Measurements from ENCODE around the gene METTL26. TPM values are rescaled to one million over a fixed set of nuclear protein-coding genes. Genes with fewer than 3 reads are reported as not detected.
A peak's percentile ranks its signal among the peaks of the same experiment; 100 is the strongest.

The METTL26 gene
- total and polyA plus RNA-seq, 10 of the 15 experiments (the other 5 are each of a cell fraction or from before 2014, with no cell fraction given): 5.4 to 163 (median 79.3) TPM

GRCh38 chr16:610513-611381, 25.4 kb downstream of the METTL26 start (continued):
- TF ChIP-seq RAD21 (IDR thresholded peaks at IDR 0.05; ENCODE audit: insufficient read depth, low read depth, low read length) (peak; percentile 47), SREBF1 (IDR thresholded peaks at IDR 0.05; ENCODE audit: low read length) (no peak), RBBP5 (conservative IDR thresholded peaks at IDR 0.05) (no peak)

- H3K4me1 ChIP-seq (ENCODE audit: control insufficient read depth, insufficient read depth, low read length): no peaks in the 10 kb centered on the region
- H4K20me1 ChIP-seq (ENCODE audit: control insufficient read depth, insufficient read depth): no peaks in the 10 kb centered on the region
- BruUV-seq (replicated peaks): no TSS peak
- SMC1A ChIA-PET (ENCODE audit: uncharacterized antibody, unreplicated experiment): no interaction called here
- no peak overlapping the region for H3K9ac ChIP-seq (ENCODE audit: control insufficient read depth, insufficient read depth, low read length)
- 94% methylated on average over 14 of the region's 14 CpGs for WGBS (ENCODE audit: insufficient coverage, insufficient replicate concordance, low lambda C conversion rate, missing lambda C conversion rate)
- RAD21 ChIA-PET (ENCODE audit: unreplicated experiment): no interaction called here
- in situ Hi-C loops (cut with MboI) (no loop called here), intact Hi-C loops (cut with micrococcal nuclease; ENCODE audit: unreplicated experiment) (no loop called here)
- POLR2A ChIA-PET: interaction anchor here (1.0 kb wide), 1 partner anchor 27 kb away, joined by 4 read pairs; the partner anchor contains the start of gene METTL26
- no peak for FAIRE-seq
- no peaks in the 10 kb centered on the region for H3K79me2 ChIP-seq (ENCODE audit: control insufficient read depth, insufficient read depth, low read length)
- DNase-seq (ENCODE audit: low read depth, low spot score): no peak
- H3K36me3 ChIP-seq (ENCODE audit: control insufficient read depth in 2 of 2, insufficient read depth in 2 of 2, low read length in 1 of 2): no peaks in the 10 kb centered on the region
- no peak overlapping the region for H3K4me3 ChIP-seq
- H3K27me3 ChIP-seq (replicated peaks in 1 of 2; ENCODE audit: control insufficient read depth in 2 of 2, insufficient read depth in 2 of 2, low read length in 1 of 2): no peaks in the 10 kb centered on the region
- CTCF ChIA-PET: interaction anchor here (1.1 to 2.0 kb wide), 4 partner anchors 10 to 39 kb away, joined by 3 to 4 read pairs (median 4); no protein-coding TSS in a partner anchor
- H2AFZ ChIP-seq (ENCODE audit: control insufficient read depth, low read depth, low read length): no peak overlapping the region
- H3K4me2 ChIP-seq (ENCODE audit: control insufficient read depth, insufficient read depth): no peak overlapping the region
- H3K27ac ChIP-seq (ENCODE audit: control insufficient read depth, insufficient read depth): no peak overlapping the region
- H3K9me3 ChIP-seq (replicated peaks; ENCODE audit: control insufficient read depth, insufficient read depth, low read length): peaks cover 3% of the 10 kb centered on the region; the same call in 1 of the 3 replicates
- TF ChIP-seq ZZZ3 (IDR thresholded peaks at IDR 0.05; ENCODE audit: control insufficient read depth, insufficient read length, low read depth) (no peak), ZSCAN29 (IDR thresholded peaks at IDR 0.05) (no peak), ZNF622 (IDR thresholded peaks at IDR 0.05) (no peak), TARDBP (IDR thresholded peaks at IDR 0.05; ENCODE audit: borderline replicate concordance) (no peak)
- ATAC-seq: no peak
Observed at GRCh38 chr16:609984-610383, 26.1 kb downstream of the METTL26 start.

Measured in GM12878 (cell line).